ENCODE data around the gene AOPEP.

GRCh38 chr9:95126739-95127138 is 400.2 kb downstream of the AOPEP start:
- no peak for TF ChIP-seq EZH2 (IDR thresholded peaks at IDR 0.05; ENCODE audit: low read length, missing control alignments)
- no peak for TF ChIP-seq CTCF (conservative IDR thresholded peaks at IDR 0.05 in 1 of 2, IDR thresholded peaks at IDR 0.05 in 1 of 2; ENCODE audit: low read depth in 1 of 2, low read length in 2 of 2)
